ENCODE data around the gene SCYL1.

- TF ChIP-seq POLR2A (IDR thresholded peaks at IDR 0.05; ENCODE audit: low read depth, low read length) (no peak), CEBPB (IDR thresholded peaks at IDR 0.05; ENCODE audit: low read depth, low read length) (no peak), RFX5 (IDR thresholded peaks at IDR 0.05; ENCODE audit: low read depth, low read length) (no peak), MAZ (IDR thresholded peaks at IDR 0.05; ENCODE audit: borderline replicate concordance, low read depth, low read length) (no peak), RCOR1 (IDR thresholded peaks at IDR 0.05; ENCODE audit: insufficient replicate concordance, low read length) (no peak), BHLHE40 (IDR thresholded peaks at IDR 0.05; ENCODE audit: low read depth, low read length) (no peak)
- TF ChIP-seq, protein P1, sequence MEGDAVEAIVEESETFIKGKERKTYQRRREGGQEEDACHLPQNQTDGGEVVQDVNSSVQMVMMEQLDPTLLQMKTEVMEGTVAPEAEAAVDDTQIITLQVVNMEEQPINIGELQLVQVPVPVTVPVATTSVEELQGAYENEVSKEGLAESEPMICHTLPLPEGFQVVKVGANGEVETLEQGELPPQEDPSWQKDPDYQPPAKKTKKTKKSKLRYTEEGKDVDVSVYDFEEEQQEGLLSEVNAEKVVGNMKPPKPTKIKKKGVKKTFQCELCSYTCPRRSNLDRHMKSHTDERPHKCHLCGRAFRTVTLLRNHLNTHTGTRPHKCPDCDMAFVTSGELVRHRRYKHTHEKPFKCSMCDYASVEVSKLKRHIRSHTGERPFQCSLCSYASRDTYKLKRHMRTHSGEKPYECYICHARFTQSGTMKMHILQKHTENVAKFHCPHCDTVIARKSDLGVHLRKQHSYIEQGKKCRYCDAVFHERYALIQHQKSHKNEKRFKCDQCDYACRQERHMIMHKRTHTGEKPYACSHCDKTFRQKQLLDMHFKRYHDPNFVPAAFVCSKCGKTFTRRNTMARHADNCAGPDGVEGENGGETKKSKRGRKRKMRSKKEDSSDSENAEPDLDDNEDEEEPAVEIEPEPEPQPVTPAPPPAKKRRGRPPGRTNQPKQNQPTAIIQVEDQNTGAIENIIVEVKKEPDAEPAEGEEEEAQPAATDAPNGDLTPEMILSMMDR (conservative IDR thresholded peaks at IDR 0.05; ENCODE audit: low read depth, low read length), result no peak
- TF ChIP-seq, protein P2, sequence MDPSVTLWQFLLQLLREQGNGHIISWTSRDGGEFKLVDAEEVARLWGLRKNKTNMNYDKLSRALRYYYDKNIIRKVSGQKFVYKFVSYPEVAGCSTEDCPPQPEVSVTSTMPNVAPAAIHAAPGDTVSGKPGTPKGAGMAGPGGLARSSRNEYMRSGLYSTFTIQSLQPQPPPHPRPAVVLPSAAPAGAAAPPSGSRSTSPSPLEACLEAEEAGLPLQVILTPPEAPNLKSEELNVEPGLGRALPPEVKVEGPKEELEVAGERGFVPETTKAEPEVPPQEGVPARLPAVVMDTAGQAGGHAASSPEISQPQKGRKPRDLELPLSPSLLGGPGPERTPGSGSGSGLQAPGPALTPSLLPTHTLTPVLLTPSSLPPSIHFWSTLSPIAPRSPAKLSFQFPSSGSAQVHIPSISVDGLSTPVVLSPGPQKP (IDR thresholded peaks at IDR 0.05; ENCODE audit: borderline replicate concordance, low read depth, low read length), result no peak
Observed at GRCh38 chr11:65498042-65498726, 26.7 kb upstream of the SCYL1 start.

All from IMR-90 (cell line).